Measurements from ENCODE around the gene PRSS27.
"Not testable (repeated sequence)": the region's sequence is repeated elsewhere in the genome, so short reads cannot be mapped to it uniquely, and the experiment has no call there.

GRCh38 chr16:2686075-2686474 lies 33.9 kb downstream of the PRSS27 start:
- TF ChIP-seq POLR2A (IDR thresholded peaks at IDR 0.05; ENCODE audit: extremely low read depth, insufficient read length) = not testable (repeated sequence)
- TF ChIP-seq, protein P1, sequence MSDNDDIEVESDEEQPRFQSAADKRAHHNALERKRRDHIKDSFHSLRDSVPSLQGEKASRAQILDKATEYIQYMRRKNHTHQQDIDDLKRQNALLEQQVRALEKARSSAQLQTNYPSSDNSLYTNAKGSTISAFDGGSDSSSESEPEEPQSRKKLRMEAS (IDR thresholded peaks at IDR 0.05; ENCODE audit: low read depth, low read length) = not testable (repeated sequence)

Data from NB4 (cell line).